Fibroblast of skin of left biceps (primary cell): ENCODE data around the gene FNIP2.
A peak's percentile ranks its signal among the peaks of the same experiment; 100 is the strongest.
"Not testable (repeated sequence)": the region's sequence is repeated elsewhere in the genome, so short reads cannot be mapped to it uniquely, and the experiment has no call there.

ENCODE experiments used
- DNase-seq, 2 experiments: peaks; one replicate each; pipeline ENCODE4 v3.0.0-alpha.2; 2013; ENCODE audit warnings: low read depth in 2 of 2

FNIP2 gene

DNA sequence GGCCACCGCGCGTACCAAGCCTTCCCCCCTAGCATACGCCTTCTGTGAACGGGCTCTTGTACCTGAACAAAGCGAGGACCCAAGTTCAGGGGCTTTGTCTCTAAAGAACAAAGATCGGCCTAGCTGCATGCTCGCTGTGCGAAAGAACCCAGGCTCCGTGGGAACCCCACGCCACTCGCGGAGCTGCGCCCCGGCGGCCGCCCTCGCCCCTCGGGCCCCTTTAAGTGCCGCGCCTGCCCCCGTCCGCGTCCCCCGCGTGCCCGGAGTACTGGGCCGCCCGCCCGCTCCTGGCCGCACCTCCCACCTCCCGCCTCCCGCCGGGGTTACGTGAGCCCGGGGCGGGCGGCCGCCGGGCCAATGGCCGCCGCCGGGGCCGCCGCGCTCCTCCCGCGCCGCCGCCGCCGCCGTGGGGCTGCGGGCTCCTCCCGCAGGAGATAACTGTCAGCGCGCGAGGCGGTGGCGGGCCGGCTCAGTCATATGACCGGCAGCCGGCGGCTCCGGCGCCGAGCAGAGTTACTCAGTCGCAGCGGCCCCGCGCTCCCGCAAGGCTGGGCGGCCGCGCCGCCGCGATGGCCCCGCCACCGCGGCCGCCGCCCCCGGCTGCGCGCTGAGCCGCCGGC is at the start of gene FNIP2:
Gene FNIP2 (plus strand): TSS at position 472 of the 620 bp plus-strand sequence. CDS start 187 bp downstream, outside the sequence.
- peak; percentile 39 to 46 for DNase-seq

DNA sequence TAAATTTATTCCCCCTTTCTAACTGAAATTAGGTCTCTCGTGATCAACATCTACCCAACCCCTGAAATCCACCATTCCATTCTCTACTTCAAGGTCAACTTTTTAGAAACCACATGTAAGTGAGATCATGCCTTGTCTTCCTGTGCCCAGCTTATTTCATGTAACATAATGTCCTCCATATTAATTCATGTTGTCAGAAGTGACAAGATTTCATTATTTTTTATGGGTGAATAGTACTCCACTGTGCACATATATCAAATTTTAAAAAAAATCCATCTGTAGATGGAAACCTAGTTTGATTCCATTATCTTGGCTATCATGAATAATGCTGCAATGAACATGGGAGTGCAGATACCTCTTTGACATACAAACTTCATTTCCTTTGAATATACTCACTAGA is 47.1 kb upstream of the FNIP2 start:
- no peak for DNase-seq

DNA sequence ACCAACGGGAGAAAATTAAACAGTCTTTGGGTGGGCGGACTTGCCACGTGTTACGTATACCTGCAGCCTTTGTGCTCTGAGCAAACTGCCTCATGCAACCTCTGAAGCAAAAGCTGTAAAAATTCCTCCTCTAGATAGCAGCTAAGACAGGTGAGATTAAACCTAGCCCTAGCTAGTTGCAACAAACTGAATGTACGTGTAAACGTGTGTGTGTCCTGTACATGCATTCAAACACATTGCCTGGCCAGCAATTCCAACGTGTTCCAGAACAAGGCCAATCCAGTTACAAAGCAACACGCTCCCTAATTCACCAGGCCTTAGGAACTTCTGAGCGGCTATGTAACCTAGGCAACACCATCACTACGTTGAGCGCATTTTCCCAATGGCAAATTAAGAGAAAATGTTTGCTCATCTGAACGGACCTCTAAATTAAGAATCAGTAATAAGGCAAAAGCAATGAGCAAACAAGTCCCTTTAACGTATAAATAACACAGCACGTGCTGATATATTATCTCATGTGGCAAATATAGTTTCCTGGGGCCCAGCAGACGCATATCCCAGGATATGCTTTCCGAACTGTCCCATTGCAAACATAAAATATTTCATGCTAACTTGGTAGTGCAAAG is 46.4 kb upstream of the FNIP2 start:
- DNase-seq, result no peak

DNA sequence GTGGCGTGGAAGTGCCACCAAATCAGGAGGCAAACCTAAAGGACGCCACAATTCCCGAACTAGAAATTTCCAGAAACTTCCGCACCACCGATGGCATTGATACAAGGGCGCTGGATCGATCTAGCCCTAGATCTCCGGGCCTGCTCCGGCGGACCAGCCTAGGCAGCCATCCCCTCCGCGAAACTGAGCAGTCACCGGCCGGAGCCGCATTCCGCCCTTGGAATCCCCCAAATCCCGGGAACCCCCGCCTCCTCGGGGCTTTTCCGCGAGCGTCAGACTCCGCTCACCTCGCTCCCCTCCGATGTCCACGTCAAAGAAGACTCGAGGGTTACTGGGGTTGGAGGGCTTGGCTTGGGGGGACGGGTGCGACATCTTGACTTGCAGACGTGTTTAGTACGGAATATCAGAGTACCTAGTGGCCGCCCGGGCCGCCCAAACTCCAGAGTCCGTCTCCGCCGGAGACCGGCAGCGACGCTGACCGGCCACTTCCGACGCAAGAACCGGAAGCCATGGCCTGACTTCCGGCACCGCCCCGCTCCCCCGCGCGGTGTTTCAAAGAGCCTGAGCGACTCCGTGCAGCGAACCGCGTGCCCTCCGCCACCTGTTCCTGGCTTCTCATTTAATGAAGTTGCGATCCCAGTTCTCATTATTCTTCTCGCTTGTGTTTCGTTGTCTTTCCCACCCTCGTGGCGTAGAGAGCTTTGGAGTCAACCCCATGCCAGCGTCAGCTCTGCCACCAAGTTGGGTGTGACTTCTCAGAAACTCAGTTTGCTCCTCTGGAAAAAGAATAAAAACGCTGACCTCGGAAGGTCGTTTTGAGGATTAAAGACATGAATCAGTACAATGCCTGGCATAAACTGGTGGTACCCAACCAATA is 45.7 kb upstream of the FNIP2 start, which contains the start of gene PPID:
Gene PPID (minus strand): TSS at position 480 of the 877 bp plus-strand sequence. CDS start 108 bp downstream, at position 372.
- DNase-seq, result peak in 1 of 2 experiments; percentile 20

DNA sequence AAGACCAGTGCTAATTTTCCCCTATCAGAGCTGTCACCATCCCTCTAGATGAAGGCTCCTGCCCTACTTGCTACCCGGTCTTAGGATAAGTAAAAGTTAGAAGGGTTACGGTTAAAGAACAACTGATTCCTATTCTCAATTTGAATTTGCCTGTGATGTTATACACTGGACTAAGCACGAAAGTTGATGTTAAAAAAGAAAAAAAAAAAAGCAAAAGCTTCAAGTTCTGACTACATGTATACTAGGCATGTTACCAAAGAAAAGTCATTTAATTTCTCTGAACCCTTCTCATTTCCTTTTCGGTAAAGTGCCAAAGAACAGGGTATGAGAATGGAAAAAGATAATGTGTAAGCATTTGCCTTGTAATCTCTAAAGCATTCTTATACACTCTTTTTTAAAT is 44.2 kb upstream of the FNIP2 start:
- DNase-seq, result no peak

DNA sequence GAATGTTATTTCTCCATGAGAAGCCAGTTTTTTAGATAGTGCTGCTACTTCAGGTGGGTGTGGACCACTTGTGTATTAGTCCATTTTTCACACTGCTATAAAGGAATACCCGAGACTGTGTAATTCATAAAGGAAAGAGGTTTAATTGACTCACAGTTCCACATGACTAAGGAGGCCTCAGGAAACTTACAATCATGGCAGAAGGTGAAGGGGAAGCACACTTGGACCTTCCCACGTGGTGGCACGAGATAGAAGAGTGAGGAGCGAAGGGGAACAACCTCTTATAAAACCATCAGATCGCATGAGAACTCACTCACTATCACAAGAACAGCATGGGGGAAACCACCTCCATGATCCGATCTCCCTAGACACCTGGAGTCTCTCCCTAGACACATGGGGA is 42.2 kb upstream of the FNIP2 start:
- DNase-seq, result no peak

DNA sequence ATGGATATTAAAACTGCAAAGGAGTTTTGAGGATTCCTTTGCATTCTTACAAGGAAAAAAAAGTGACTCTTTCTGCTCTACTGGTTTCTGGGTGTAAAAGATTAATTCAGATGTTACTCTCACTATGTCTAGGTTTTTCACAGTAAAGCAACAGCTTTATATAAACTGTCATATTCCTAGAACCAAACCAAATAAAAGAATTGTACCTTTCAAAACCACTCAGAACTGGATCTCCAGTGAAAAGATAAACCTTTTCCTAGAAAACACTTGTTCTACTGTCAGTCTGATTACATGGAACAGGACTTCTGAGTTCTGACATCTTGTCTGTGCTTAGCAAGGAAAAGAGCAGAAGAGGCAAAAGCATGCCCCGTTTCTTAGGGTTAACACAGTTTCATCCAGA is 40.6 kb upstream of the FNIP2 start:
- no peak for DNase-seq

DNA sequence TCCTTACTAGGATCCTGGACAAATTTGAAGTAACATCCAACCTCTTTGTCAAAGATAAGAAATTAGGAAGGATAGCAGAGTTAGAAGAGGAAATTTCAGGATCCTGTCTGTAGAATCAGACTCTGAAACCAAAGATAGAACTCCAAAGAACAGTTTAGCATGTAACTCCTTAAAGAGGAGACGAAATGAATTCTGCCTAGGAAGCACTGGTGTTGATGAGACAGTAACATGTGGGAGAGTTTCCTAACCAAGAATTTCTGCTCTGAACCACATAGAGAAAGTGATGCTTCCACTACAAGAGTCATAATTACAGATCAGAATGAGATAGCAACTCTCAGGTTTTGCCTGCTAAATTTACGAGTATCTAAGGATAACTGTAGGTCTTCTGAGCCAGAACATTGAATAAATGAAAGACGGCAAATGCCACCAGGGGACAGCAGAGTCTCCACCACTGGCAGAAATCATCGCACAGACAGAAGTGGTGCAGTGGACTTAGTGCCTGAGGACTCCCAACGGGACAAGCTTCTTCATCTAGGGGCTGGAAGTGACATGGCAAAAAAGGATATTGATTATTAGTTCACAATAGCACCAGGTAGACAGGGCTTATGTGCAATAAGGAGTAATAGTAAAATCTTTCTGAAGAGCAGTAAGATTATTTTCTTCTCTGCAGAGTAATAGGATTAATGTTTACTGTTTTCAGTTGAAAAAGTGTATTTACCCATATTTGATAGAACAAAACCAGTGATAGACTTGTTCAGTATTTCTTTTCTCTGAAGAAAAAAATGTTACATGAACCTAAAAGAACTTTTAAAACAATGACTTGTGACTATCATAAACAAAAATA is 38.9 kb upstream of the FNIP2 start:
- DNase-seq, result no peak

DNA sequence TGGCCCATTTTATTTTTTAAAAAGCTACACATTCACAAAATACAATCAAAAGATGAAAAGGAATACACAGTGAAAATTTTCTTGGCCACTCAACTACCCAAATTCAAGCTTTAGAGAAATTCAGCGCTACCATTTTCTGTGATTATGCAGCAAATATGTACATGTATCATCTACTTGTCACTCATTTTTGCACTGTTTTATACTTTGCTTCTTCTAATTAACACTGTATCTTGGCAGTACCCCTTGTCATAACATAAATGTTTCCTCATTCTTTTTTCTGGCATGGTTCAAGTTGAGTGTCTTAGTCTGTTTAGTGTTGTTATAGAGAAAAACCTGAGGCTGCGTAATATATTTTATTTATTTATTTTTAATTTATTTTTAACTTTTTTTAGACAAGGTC is 30.0 kb upstream of the FNIP2 start:
- DNase-seq, result no peak

DNA sequence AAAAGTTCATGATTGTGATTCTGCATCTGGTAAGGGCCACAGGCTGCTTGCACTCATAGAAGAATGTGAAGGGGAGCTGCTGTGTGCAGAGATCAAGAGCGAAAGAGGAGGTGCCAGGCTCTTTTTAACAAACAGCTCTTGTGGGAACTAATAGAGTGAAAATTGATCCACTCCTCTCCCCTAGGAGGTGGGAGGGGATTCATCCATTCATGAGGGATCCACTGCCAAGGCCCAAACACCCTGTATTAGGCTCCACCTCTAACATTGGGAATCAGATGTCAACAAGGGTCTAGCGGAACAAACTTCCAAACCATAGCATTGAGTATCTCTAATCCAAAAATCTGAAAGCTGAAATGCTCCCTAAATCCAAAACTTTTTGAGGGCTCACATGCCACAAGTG is 29.2 kb upstream of the FNIP2 start:
- DNase-seq, result no peak

DNA sequence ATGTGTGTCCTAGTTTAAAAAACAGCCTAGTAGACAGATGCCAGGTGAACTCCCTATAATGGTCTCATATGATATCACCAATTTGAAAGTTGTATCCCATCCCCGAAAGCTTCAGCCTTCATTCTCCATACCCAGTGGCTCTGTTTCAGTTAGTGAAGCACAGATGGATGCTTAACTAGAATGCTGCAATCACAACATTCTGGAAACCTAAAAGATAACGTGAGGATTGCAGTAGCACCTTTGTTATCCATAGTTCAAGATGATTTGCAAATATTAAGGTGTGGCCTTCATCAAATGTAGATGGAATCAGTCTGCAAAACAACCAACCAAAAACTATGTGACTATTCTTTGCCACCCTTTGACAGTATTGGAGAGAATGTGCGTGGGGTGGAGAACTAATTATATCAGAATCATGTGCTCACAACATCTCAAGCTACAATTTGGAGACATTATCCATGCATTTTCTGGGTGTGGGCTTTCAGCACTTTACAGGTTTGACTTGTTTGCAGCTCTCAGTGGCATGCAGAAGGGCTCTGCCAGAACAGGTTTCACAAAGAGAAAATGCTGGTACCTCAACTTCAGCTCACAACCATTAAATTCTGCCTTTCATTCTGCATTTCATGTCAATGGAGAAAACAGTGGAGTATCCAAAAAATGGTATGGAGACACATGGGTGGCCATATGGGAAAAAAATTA is 27.4 kb upstream of the FNIP2 start:
- no peak for DNase-seq

DNA sequence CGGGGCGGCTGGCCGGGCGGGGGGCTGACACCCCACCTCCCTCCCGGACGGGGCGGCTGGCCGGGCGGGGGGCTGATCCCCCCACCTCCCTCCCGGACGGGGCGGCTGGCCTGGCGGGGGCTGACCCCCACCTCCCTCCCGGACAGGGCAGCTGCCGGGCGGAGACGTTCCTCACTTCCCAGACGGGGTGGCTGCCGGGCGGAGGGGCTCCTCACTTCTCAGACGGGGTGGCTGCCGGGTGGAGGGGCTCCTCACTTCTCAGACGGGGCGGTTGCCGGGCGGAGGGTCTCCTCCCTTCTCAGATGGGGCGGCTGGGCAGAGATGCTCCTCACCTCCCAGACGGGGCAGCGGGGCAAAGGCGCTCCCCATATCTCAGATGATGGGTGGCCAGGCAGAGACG is 22.3 kb upstream of the FNIP2 start:
- not testable (repeated sequence) for DNase-seq

DNA sequence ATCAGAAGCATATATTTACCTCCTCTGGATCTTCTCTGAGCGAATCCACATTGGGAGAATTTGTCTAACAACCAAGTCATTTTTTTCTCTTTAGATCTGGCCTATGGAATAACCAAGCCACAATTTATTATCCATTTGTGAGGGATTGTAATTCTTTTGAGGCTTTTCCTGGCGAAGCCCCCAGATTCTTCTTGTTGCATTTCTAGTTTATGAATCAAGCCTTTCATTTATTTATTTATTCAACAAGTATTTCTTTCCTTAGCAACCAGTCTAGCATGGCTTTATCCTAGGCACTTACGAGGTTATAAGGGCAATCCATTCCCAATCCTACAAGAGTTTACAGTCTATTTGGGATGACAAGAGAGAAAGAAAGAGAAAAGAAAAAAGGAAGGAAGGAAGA is 18.4 kb upstream of the FNIP2 start:
- peak; percentile 67 to 75 for DNase-seq

DNA sequence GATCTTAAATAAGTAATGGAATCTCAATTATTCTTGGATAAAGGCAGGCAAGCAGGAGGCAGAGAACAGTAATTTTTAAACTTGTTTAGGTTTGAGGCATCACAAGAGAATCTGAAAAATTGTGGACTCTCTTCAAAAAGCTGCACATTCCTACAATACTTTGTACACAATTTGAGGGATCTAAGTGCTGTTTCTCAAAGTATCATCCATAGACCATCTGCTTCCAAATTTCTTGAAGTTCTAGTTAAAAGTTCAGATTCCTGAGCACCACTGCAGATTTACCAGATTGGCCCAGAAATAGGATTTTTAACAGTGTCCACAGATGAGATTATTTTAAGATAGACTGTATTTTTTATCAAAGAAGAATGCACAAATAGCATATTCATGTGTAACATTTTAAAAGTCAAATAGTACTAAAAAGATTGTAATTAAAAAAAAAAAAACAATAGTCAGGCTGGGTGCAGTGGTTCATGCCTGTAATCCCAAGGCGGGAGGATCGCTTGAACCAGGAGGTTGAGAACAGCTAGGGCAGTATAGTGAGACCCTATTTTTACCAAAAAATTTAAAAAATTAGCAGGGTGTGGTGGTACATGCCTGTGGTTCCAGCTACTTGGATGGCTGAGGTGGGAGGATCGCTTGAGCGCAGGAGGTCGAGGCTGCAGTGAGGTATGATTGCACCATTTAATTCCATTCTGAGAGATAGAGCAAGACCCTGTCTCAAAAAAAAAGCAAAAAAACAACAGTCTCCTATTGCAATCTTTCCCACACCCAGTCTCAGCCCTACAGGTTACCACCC is 14.2 kb upstream of the FNIP2 start:
- DNase-seq, result peak in 1 of 2 experiments; percentile 32

DNA sequence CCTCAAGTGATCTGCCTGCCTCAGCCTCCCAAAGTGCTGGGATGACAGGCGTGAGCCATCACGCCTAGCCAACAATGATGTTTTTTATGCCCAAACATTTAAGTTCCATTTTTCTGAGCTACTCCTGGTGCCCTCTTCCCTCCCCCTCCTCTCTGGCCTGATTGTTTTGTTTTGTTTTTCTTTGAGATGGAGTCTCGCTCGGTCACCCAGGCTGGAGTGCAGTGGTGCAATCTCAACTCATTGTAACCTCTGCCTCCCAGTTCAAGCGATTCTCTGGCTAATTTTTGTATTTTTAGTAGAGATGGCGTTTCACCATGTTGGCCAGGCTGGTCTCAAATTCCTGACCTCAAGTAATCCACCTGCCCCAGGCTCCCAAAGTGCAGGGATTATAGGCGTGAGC is 13.0 kb upstream of the FNIP2 start:
- not testable (repeated sequence) for DNase-seq

DNA sequence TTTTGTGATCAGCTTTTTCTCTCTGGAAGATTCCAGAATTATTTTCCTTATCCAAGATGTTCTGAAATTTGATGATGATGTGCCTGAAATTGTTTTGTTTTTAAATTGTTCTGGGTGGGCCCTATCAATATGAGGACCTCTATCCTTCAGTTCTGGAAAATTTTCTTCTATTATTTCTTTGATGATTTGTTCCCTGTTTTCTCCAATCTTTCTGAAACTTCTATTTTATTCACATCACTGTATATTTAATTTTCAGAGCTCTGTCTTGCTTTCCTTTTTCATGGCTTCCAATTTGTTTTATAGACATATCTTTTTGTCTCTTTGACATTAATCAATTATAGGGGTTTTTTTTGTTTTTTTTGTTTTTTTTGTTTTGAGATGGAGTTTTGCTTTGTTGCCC is 12.2 kb upstream of the FNIP2 start:
- DNase-seq, result no peak

DNA sequence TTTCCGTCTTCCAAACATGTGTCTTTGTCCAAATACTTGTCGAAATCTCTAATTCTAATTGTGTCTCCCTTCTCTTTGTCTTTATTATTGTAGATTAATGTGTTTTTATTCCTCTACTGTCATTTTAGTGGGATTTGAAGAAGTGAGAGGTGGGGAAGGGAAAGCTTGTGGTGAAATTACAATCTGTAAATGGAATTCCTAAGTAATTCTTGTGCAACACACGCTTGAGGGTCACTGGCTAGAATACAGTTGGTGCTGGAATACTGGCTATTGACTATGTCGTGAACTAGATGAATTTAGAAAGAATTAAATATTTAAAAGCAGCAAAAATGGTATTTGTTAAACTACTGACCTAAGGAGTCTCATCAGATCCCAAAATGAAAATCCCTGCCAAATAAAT is 10.7 kb upstream of the FNIP2 start:
- DNase-seq, result peak in 1 of 2 experiments; percentile 37

DNA sequence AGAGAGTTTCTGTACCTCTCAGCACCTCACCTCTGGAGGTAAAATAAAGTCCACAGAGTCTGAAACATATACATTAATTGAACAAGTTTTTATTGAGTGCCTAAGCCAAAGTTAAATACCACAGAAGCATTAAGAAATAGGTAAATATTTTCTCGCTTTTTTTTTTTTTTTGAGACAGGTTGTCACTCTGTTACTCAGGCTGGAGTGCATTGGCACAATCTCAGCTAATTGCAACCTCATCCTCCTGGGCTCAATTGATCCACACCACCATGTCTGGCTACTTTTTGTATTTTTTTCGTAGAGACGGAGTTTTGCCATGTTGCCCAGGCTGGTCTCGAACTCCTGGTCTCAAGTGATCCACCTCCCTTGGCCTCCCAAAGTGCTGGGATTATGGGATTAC is 10.1 kb upstream of the FNIP2 start:
- no peak for DNase-seq

DNA sequence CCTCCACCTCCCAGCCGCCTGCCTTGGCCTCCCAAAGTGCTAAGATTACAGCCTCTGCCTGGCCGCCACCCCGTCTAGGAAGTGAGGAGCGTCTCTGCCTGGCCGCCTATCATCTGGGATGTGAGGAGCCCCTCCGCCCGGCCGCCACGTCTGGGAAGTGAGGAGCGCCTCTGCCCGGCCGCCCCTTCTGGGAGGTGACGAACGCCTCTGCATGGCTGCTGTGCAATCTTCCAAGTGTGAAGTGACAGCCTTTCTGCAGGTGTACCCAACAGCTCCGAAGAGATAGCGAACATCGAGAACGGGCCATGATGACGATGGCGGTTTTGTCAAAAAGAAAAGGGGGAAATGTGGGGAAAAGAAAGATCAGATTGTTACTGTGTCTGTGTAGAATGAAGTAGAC is 9.3 kb upstream of the FNIP2 start:
- DNase-seq, result not testable (repeated sequence)

DNA sequence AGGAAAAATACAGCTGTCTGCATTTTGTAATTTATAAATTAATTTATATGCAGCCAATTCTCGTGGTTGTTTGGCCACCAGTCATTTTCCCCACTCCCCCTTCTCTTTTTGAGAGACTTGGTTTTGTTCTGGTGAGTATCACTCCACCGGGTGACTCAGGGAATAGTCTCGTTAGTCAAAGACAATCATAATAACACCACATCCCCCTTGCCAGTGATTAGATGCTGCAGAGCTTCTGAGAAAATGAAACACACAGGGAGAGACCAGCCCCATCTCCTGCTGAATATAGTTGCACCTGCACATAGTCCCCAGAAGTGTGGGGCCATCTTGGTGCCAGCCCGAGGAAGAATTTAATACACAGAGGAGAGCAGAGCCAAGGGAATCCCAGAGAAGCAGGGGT is 8.0 kb upstream of the FNIP2 start:
- DNase-seq, result no peak
